GM19035 (cell line): ENCODE measurements around the gene CFAP61.

Experiments
- ATAC-seq: cut with Tn5 transposase; IDR thresholded peaks from one replicate; pipeline ENCODE4 v1.9.1; 2021; ENCODE audit not compliant: unreplicated experiment

Gene CFAP61

DNA sequence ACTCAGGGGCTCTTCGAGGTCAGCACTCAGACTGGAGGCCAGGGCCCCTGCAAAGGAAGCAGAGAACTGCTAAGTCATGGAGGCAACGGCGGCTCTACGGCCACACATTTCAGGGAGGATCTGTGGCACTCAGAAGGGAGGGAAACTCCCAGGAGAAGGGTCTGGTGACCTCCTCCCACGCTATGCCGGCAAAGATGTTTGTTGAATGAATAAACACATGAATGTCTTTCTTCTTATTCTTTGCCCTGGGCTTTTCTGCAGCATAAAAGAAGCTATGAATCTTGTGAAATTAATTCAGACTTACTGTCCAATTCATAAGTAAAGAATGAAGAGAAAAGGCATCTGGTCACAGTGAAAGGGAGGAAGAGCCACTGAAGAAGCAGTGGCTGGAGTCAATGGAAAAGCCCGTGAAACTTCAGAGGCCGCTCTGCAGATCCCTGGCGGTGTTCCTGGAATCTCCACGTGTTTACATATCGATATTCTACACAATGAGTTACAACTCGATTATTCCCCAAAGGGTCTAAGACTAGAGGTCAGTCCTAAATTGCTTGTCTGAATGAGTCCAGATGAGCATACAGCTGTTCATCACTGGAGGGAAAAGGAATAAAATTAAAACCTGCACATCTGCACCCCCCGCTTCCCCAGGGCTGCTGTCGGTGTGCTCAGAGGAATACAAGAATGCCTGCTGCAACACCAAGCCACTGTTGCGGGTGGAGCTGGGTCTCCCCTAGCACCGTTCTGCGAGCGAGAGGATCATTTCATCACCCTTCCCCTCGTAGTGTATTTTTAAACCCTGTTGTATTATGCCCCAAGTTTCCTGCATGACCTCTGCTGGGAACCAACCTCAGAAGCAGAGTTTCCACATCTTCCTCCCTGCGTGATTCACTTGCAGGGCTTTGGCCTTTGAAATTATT lies 341.1 kb downstream of the CFAP61 start:
- no peak for ATAC-seq

DNA sequence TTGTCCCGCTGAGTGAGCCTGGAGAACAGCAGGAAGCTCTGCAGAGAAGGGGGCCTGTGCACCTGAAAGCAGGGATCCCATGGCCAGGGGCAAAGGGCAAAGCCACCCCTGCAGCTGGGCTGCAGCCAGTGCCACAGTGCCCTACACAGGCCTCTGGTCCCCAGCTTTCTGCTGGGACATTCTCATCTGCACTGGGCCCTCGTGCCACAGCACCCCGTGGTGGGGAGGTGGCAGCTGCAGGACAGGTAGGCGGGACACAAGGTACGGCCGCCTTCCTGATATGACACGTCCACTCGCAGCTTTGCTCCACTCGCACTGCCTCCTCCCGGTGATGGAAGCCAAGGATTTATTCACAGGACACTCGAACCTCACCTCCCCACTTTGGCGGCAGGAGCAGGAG lies 342.8 kb downstream of the CFAP61 start:
- ATAC-seq = no peak

GRCh38 chr20:20395903-20396568 lies 343.7 kb downstream of the CFAP61 start:
- no peak for ATAC-seq

GRCh38 chr20:20396794-20397193 lies 344.5 kb downstream of the CFAP61 start:
- no peak for ATAC-seq

- no peak for ATAC-seq
These were observed 345.8 kb downstream of the CFAP61 start for GRCh38 chr20:20398123-20398522.

DNA sequence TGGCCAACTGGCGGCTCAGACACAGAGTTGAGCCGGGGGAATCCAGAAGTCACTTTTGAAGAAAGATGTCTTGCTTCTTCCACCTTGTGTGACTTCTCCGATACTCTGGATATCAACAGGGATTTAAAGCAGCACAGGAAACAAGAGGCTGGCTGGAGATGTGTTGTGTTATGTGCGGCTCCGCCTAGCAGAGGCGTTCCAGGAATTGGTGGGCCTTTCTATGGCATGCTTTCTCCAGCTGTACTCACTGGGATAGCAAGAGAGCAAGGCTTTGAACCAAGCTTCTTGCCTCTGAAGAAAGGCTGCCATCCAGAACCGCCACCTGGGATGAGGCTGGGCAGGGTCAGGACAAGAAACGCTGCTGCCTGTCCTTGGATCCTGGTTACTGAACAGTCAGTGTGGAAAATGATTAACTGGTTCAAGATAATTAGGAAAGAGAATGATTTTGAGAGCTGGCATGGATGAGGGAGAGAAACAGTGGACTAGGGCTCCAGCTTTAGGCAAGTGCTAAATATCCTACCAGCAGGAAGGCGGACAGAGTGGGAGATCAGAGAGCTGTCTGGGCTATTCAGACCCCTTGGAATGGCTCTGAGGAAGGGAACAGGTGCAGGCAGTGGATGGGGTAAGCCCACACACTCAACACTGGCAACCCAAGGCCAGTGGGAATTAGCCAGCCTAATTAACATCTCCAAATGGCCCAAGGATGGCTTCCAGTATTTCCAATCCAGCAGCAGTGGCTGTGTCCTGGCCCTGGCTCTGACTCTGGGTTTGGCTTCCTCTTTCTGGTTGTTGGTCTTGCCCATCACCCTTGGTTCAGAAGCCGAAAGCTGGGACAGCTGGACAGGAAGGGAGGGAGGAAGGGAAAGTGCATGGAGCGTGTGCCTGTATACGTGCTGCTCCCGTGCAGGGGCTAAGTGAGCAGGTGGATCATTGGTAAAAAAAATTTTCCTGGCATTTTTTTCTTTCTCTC lies 347.5 kb downstream of the CFAP61 start:
- no peak for ATAC-seq

DNA sequence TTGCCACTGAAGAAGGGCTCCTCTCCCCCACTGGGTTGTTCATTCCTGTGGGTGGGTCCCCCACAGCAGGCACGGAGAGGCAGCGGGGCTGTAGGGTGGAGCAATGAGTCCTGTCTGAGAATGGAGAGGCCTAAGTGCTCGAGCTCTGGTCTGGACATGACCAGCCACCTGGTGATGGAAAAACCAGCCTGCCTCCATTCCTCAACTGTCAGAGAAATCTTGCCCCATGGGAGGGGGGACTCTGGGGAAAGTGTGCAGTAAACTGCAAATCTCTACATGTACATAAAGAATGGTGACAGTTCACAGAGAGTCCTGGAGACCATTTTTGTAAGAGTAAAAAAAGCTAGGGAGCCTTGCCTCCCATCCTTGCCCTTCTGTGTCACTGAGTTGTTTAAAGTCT lies 349.7 kb downstream of the CFAP61 start:
- ATAC-seq = no peak

DNA sequence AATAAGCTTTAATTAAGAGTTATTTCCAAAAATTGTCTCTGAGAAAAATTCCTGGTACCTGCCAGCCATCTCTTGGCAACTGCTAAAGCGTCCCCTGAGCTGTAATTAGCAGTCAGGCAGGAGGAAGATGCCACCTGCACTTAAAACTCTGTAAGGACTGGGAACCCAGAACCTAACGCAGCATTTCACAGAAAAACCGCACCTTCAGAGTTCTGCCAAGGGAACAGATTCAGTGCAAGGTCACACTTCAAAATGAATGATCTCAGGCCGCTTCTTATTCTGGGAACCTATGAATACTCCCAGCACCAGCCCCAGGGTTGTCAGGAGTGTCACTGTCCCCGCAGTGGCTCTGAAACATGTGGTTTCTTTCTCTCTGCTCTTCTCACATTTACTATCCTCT lies 352.3 kb downstream of the CFAP61 start:
- no peak for ATAC-seq

- no peak for ATAC-seq
These were observed 353.3 kb downstream of the CFAP61 start for GRCh38 chr20:20405623-20406022.

DNA sequence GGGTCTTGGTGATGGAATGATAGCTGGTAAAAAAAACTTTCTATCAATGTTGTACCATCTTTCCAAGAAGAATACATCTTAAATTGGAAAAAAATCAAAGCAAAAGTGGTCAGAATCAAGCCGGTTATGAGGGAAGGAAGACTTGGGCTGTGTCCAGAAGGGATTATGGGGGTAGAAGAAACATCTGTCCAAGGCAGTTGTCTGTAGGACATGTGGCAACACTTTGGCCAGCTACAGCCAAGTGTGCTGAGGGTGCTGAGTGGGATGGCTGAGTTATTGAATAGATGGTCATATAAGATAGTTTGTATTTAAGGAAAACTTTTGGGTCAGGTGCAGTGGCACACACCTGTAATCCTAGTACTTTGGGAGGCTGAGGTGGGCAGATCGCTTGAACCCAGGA lies 354.0 kb downstream of the CFAP61 start:
- ATAC-seq = no peak

DNA sequence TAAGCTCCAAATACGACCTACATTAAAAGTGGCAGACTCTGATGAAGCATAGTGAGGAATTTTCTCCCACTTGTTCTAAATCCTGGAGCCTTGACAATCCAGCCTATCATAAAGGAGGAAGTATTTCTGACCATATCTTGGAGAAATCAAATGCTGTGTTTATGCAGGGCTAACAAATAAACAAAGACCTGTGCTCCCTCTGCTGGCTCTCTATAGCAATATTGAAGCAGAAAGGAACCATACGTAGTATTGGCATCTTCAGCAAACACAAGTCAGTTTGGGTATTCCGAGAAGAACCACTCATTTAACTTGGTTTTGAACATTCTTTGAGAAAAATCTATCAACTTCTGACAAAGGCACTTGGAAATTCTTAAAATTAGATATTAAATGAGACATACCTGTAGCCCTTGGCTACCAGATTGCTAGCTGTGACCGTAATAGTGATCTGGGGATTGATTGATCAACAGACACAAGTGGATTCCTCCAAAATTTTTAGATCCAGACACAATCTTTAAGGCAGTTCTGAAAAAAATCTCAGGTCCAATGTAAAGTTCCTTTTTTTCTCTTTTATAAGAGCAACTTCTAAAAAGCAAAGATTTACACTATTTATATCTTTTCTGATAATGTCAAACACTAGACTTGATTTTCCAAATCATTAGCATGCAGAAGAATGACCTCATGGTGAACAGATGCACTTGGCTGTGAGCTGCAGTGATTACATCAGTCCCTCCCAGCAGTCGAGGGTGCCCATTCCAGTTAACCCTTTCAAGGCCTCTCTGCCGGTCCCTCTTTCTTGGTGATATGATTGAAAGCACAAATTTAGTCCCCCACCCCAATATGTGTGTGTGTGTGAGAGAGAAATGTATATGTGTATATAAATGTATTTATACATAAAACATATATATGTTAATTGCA lies 355.8 kb downstream of the CFAP61 start:
- ATAC-seq = no peak

DNA sequence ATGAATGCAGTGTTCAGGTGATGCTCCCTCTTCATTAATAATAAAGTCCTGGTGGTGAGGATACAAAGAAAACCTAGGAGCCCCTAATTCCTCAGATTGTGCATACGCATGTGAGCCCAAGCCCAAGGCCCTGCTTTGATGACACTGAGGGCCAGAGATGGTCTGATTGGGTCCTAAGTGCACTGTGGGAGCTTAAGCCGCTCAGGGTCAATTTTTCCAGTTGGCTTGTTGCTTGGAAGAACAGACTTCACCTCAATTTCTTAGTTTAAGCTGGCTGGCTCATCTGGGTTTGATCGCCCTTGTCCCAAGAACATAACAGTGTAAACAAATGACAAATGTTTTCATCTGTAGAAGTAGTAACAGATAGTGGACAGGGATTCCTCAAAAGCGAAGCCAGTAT lies 357.0 kb downstream of the CFAP61 start:
- no peak for ATAC-seq
